Activated naive CD8-positive, alpha-beta T cell treated with anti-CD3 and anti-CD28 coated beads, Interleukin-2, amount 50 U/mL, for 16 hours (primary cell): ENCODE results near the gene ATP9A.
"Not testable (repeated sequence)": the region's sequence is repeated elsewhere in the genome, so short reads cannot be mapped to it uniquely, and the experiment has no call there.

ENCODE experiments used
- DNase-seq: peaks from one replicate; pipeline ENCODE4 v3.0.0-alpha.2; 2020; ENCODE audit warnings: low read depth, low spot score

ATP9A gene

GRCh38 chr20:51757226-51757625 lies 11.0 kb downstream of the ATP9A start:
- no peak for DNase-seq

- DNase-seq, result no peak
These were observed 11.5 kb downstream of the ATP9A start for GRCh38 chr20:51756653-51757052.

- DNase-seq, result not testable (repeated sequence)
These were observed 15.0 kb downstream of the ATP9A start for GRCh38 chr20:51753220-51753619.

- DNase-seq, result no peak
These were observed 15.7 kb downstream of the ATP9A start for GRCh38 chr20:51752343-51752951.

GRCh38 chr20:51750770-51751388 lies 17.3 kb downstream of the ATP9A start:
- DNase-seq, result no peak

- no peak for DNase-seq
These were observed 18.0 kb downstream of the ATP9A start for GRCh38 chr20:51750037-51750769.

GRCh38 chr20:51749674-51750036 lies 18.5 kb downstream of the ATP9A start:
- DNase-seq, result no peak

GRCh38 chr20:51747182-51747911 lies 20.8 kb downstream of the ATP9A start:
- no peak for DNase-seq

GRCh38 chr20:51745804-51746203 lies 22.4 kb downstream of the ATP9A start:
- no peak for DNase-seq

- DNase-seq, result no peak
These were observed 27.4 kb downstream of the ATP9A start for GRCh38 chr20:51740838-51741237.

- not testable (repeated sequence) for DNase-seq
These were observed 27.9 kb downstream of the ATP9A start for GRCh38 chr20:51740308-51740707.

GRCh38 chr20:51739722-51740249 lies 28.4 kb downstream of the ATP9A start:
- DNase-seq, result no peak

GRCh38 chr20:51738877-51739447 lies 29.2 kb downstream of the ATP9A start:
- DNase-seq, result no peak

GRCh38 chr20:51738261-51738660 lies 29.9 kb downstream of the ATP9A start:
- DNase-seq, result not testable (repeated sequence)

- DNase-seq, result no peak
These were observed 31.2 kb downstream of the ATP9A start for GRCh38 chr20:51736947-51737346.

GRCh38 chr20:51735728-51736600 lies 32.2 kb downstream of the ATP9A start:
- no peak for DNase-seq

- DNase-seq, result no peak
These were observed 33.1 kb downstream of the ATP9A start for GRCh38 chr20:51734876-51735720.

GRCh38 chr20:51733070-51733469 lies 35.1 kb downstream of the ATP9A start:
- no peak for DNase-seq

- no peak for DNase-seq
These were observed 35.9 kb downstream of the ATP9A start for GRCh38 chr20:51732096-51732791.
